Measurements from ENCODE around the gene RNGTT.

The RNGTT gene

GRCh38 chr6:88734544-88734943 lies 228.9 kb downstream of the RNGTT start:
- Histone ChIP-seq H3K36me3 (ENCODE audit: control insufficient read depth in 2 of 2, insufficient read depth in 1 of 2, low read length in 2 of 2) (no peaks in the 10 kb centered on the region), H3K4me1 (ENCODE audit: control insufficient read depth, insufficient read depth, low read length) (peaks cover 10% of the 10 kb centered on the region), H3K4me3 (ENCODE audit: low read depth, low read length) (no peak overlapping the region), H3K9me3 (ENCODE audit: control insufficient read depth, insufficient read depth, low read depth, low read length) (no peaks in the 10 kb centered on the region), H3K27ac (ENCODE audit: extremely low read depth, low read depth, low read length) (no peak overlapping the region)
- POLR2A ChIA-PET, result no interaction called here
- no peak for TF ChIP-seq KLF9 (tag by site-specific recombination; IDR thresholded peaks at IDR 0.05; ENCODE audit: low read depth)
- no peak for TF ChIP-seq ZBTB11 (tag by site-specific recombination; conservative IDR thresholded peaks at IDR 0.05; ENCODE audit: low read depth)
- no peak for TF ChIP-seq ZNF600 (tag by site-specific recombination; IDR thresholded peaks at IDR 0.05)
- no peak for TF ChIP-seq WT1 (tag by site-specific recombination; IDR thresholded peaks at IDR 0.05)
- TF ChIP-seq EGR2 (tag by site-specific recombination; IDR thresholded peaks at IDR 0.05; ENCODE audit: low read depth), result no peak
- no peak for TF ChIP-seq ZNF571 (tag by site-specific recombination; IDR thresholded peaks at IDR 0.05)
- no peak for TF ChIP-seq ZNF707 (tag by site-specific recombination; IDR thresholded peaks at IDR 0.05)
- TF ChIP-seq ZNF792 (tag by site-specific recombination; IDR thresholded peaks at IDR 0.05), result no peak
- TF ChIP-seq ZNF830 (tag by site-specific recombination; IDR thresholded peaks at IDR 0.05; ENCODE audit: low read depth), result no peak
- TF ChIP-seq BCL11B (tag by site-specific recombination; IDR thresholded peaks at IDR 0.05; ENCODE audit: low read depth), result no peak
- TF ChIP-seq ZNF776 (tag by site-specific recombination; IDR thresholded peaks at IDR 0.05; ENCODE audit: borderline replicate concordance), result no peak
- no peak for TF ChIP-seq SP3 (tag by site-specific recombination; IDR thresholded peaks at IDR 0.05)
- TF ChIP-seq ZBTB20 (tag by site-specific recombination; IDR thresholded peaks at IDR 0.05), result no peak
- no peak for TF ChIP-seq REST (tag by site-specific recombination; IDR thresholded peaks at IDR 0.05)
- TF ChIP-seq ZNF518A (tag by site-specific recombination; conservative IDR thresholded peaks at IDR 0.05; ENCODE audit: low read depth), result no peak
- TF ChIP-seq HIC1 (tag by site-specific recombination; IDR thresholded peaks at IDR 0.05), result no peak
- TF ChIP-seq ZNF658 (tag by site-specific recombination; IDR thresholded peaks at IDR 0.05), result no peak
- TF ChIP-seq ZFP69B (tag by site-specific recombination; IDR thresholded peaks at IDR 0.05), result no peak
- no peak for TF ChIP-seq ZNF404 (tag by site-specific recombination; IDR thresholded peaks at IDR 0.05)
- TF ChIP-seq ZNF18 (tag by site-specific recombination; IDR thresholded peaks at IDR 0.05), result no peak
- CTCF ChIA-PET, result interaction anchor here (1.4 kb wide), 1 partner anchor 10 kb away, joined by 4 read pairs; no protein-coding TSS in a partner anchor

Data from HEK293 (cell line).